Neuronal stem cell (in vitro differentiated cells): ENCODE data around the gene SIAH3.

ENCODE experiments used
- DNase-seq: peaks from one replicate; pipeline ENCODE4 v3.0.0-alpha.2; 2013; ENCODE audit warnings: low spot score
- H2AFZ ChIP-seq: one replicate; pipeline ENCODE4 v1.6.1; 2013; ENCODE audit warnings: mild to moderate bottlenecking, low read length, inconsistent platforms
- H2AK5ac ChIP-seq: 2 replicates; pipeline ENCODE4 v1.6.1; 2013; ENCODE audit warnings: low read depth, mild to moderate bottlenecking, inconsistent platforms, low read length, moderate library complexity, mixed read lengths
- H2BK120ac ChIP-seq: 2 replicates; pipeline ENCODE4 v1.6.1; 2013; ENCODE audit warnings: low read depth, mild to moderate bottlenecking, inconsistent platforms, low read length, moderate library complexity, mixed read lengths
- H2BK12ac ChIP-seq: one replicate; pipeline ENCODE4 v1.6.1; 2013; ENCODE audit warnings: low read length, inconsistent platforms
- H2BK15ac ChIP-seq: 2 replicates; pipeline ENCODE4 v1.6.1; 2013; ENCODE audit warnings: mild to moderate bottlenecking, low read length, inconsistent platforms, mixed read lengths
- H2BK5ac ChIP-seq: one replicate; pipeline ENCODE4 v1.6.1; 2013; ENCODE audit warnings: inconsistent platforms, mild to moderate bottlenecking, low read length, moderate library complexity
- H3K14ac ChIP-seq: one replicate; pipeline ENCODE4 v1.6.1; 2013; ENCODE audit warnings: low read length, inconsistent platforms
- H3K18ac ChIP-seq: 2 replicates; pipeline ENCODE4 v1.6.1; 2013; ENCODE audit warnings: low read length, inconsistent platforms
- H3K23ac ChIP-seq: 2 replicates; pipeline ENCODE4 v1.6.1; 2013; ENCODE audit warnings: low read depth, mild to moderate bottlenecking, mixed read lengths, low read length, inconsistent platforms; ENCODE audit not compliant: poor library complexity
- H3K27ac ChIP-seq: replicated peaks from 3 replicates; pipeline ENCODE4 v1.5.1; 2013; ENCODE audit warnings: low read length, inconsistent platforms
- H3K27me3 ChIP-seq, 3 experiments: 2 replicates each; pipeline ENCODE4 v1.6.1; 2013; ENCODE audit warnings: low read length in 3 of 3, mild to moderate bottlenecking in 2 of 3, inconsistent platforms in 1 of 3, low read depth in 1 of 3, mixed read lengths in 1 of 3, moderate library complexity in 1 of 3; ENCODE audit not compliant: control insufficient read depth in 3 of 3, insufficient read depth in 3 of 3
- H3K36me3 ChIP-seq, 2 donors: replicated peaks in 1 of 2; 2 replicates each; pipeline ENCODE4 v1.6.1; 2013; ENCODE audit warnings: low read length in 2 of 2; ENCODE audit not compliant: control insufficient read depth in 2 of 2, insufficient read depth in 2 of 2
- H3K4ac ChIP-seq: 2 replicates; pipeline ENCODE4 v1.6.1; 2013; ENCODE audit warnings: inconsistent platforms, mild to moderate bottlenecking, low read length, moderate library complexity
- H3K4me1 ChIP-seq, 2 donors: 1 replicate in 1 of 2; 2 replicates in 1 of 2; pipeline ENCODE4 v1.6.1; 2013; ENCODE audit warnings: low read length in 2 of 2, low read depth in 1 of 2; ENCODE audit not compliant: control insufficient read depth in 2 of 2, insufficient read depth in 1 of 2
- H3K4me2 ChIP-seq: one replicate; pipeline ENCODE4 v1.6.1; 2013; ENCODE audit warnings: mild to moderate bottlenecking, low read length, inconsistent platforms; ENCODE audit not compliant: insufficient read depth, poor library complexity, severe bottlenecking
- H3K4me3 ChIP-seq, 2 donors: 2 replicates each; pipeline ENCODE4 v1.5.1; 2013; ENCODE audit warnings: low read length in 2 of 2, mild to moderate bottlenecking in 2 of 2, inconsistent platforms in 1 of 2, moderate library complexity in 1 of 2
- H3K79me1 ChIP-seq: one replicate; pipeline ENCODE4 v1.6.1; 2013; ENCODE audit warnings: low read depth, mild to moderate bottlenecking, inconsistent platforms, low read length, moderate library complexity
- H3K9ac ChIP-seq: one replicate; pipeline ENCODE4 v1.6.1; 2013; ENCODE audit warnings: mild to moderate bottlenecking, low read depth, low read length, inconsistent platforms; ENCODE audit not compliant: poor library complexity
- H3K9me3 ChIP-seq, 2 donors: replicated peaks in 1 of 2; 2 replicates each; pipeline versions ENCODE3 to v1.6.1; 2013; ENCODE audit warnings: low read length in 2 of 2, mild to moderate bottlenecking in 2 of 2, inconsistent platforms in 1 of 2, low read depth in 1 of 2, mixed read lengths in 1 of 2, moderate library complexity in 1 of 2; ENCODE audit not compliant: control insufficient read depth in 2 of 2, insufficient read depth in 1 of 2
- H4K8ac ChIP-seq: one replicate; pipeline ENCODE4 v1.6.1; 2013; ENCODE audit warnings: low read depth, mild to moderate bottlenecking, inconsistent platforms, low read length, moderate library complexity
- H4K91ac ChIP-seq: one replicate; pipeline ENCODE4 v1.6.1; 2013; ENCODE audit warnings: low read length, low read depth, mild to moderate bottlenecking, inconsistent platforms; ENCODE audit not compliant: poor library complexity
- WGBS, 2 donors: extraction: QIAGEN DNeasy Blood & Tissue Kit; methylation state at CpG; one replicate each; pipeline ENCODE4 v1.1.7; 2013; ENCODE audit warnings: missing lambda C conversion rate in 2 of 2, mixed read lengths in 1 of 2; ENCODE audit not compliant: insufficient read length in 2 of 2, insufficient replicate concordance in 1 of 2; ENCODE audit errors: extremely low coverage in 2 of 2; 5-methylcytosine and 5-hydroxymethylcytosine counted together

SIAH3 gene

DNA sequence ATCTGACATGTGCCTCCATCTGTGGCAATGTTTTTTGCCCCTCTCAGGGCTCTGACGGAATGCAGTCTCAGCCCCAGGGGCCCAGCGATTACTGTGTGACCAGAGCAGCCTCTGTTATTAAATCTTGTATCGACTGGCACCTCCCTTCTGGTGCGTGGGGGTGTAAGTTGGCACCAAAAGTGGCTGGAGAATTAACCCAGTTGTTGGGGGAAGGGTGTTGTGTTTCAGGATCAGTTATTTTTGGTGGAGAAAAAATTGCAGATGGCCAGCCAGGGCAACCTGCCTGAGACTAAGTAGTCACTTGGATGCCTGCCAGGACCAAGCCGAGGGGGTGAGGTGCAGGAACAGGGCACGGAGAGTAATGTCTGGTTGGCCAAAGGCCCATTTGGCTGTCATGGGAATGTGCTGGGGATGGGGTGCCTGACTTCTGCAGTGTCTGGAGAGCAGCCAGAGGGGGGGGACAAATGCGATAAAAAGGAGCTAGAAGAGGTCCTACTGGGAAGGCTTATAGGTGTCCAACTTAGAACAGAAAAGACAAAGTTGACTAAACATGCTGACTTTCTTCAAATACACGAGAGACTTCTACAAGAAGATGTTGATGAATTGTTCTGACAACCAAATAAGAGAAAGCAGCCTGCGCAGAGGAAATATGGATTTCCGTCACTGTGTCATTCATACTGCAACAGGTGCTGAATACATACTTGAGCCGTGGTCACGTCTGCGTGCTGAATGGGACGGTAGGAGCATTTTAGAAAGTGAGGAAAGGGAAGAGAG lies 69.8 kb downstream of the SIAH3 start:
- Histone ChIP-seq H4K91ac (no peak overlapping the region), H3K4me2 (no peak overlapping the region), H3K79me1 (no peaks in the 10 kb centered on the region), H2BK5ac (no peak overlapping the region), H2BK120ac (no peak overlapping the region), H3K27me3 (peaks cover 0 to 2% (median 0%) of the 10 kb centered on the region in 3 experiments), H3K18ac (no peak overlapping the region), H2AFZ (no peak overlapping the region), H3K23ac (no peak overlapping the region), H2BK12ac (no peak overlapping the region), H3K9ac (no peak overlapping the region), H3K4ac (no peak overlapping the region), H3K9me3 (no peaks in the 10 kb centered on the region), H4K8ac (no peak overlapping the region), H2AK5ac (no peak overlapping the region), H3K36me3 (no peaks in the 10 kb centered on the region), H2BK15ac (no peak overlapping the region), H3K4me3 (no peak overlapping the region), H3K14ac (no peak overlapping the region), H3K4me1 (peaks cover 0 to 3% of the 10 kb centered on the region in 2 donors), H3K27ac (no peak overlapping the region)
- DNase-seq = no peak
- no CpG with 5 or more reads among the region's 14 CpGs for WGBS, 2 donors

DNA sequence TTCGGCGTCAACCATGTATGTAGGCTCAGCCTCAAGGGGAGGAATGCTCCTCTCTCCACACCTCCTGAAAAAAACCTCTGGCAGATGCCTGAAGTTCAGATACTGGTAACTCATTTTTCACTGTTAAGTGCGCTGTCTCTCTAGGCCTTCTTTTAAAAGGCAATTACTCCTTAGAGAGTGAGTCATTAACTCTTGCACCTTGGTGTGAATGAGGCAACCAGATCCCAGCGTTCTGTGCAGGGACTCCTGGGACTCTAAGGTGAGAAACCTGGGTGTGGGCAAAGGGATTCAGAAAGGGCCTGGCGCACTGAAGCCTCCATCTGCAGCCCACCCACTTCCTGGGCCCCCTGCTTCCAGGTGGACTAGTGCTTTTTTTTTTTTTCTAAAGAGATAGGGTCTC lies 71.7 kb downstream of the SIAH3 start:
- H2BK5ac ChIP-seq = no peak overlapping the region
- H4K91ac ChIP-seq = no peak overlapping the region
- no peak overlapping the region for H4K8ac ChIP-seq
- H2AFZ ChIP-seq = no peak overlapping the region
- no peak overlapping the region for H2BK120ac ChIP-seq
- no peak overlapping the region for H2BK12ac ChIP-seq
- no peak overlapping the region for H3K9ac ChIP-seq
- H2BK15ac ChIP-seq = no peak overlapping the region
- H3K9me3 ChIP-seq = no peaks in the 10 kb centered on the region
- no peak overlapping the region for H3K23ac ChIP-seq
- H3K4ac ChIP-seq = no peak overlapping the region
- no peaks in the 10 kb centered on the region for H3K79me1 ChIP-seq
- no peak overlapping the region for H2AK5ac ChIP-seq
- H3K27me3 ChIP-seq = peaks cover 0 to 2% (median 0%) of the 10 kb centered on the region in 3 experiments
- no peak overlapping the region for H3K4me2 ChIP-seq
- no peaks in the 10 kb centered on the region for H3K36me3 ChIP-seq
- H3K18ac ChIP-seq = no peak overlapping the region
- no peak overlapping the region for H3K14ac ChIP-seq
- DNase-seq = no peak
- no peak overlapping the region for H3K27ac ChIP-seq
- H3K4me3 ChIP-seq = no peak overlapping the region
- H3K4me1 ChIP-seq = peaks cover 4 to 18% of the 10 kb centered on the region in 2 donors
- no CpG with 5 or more reads among the region's 5 CpGs for WGBS, 2 donors

DNA sequence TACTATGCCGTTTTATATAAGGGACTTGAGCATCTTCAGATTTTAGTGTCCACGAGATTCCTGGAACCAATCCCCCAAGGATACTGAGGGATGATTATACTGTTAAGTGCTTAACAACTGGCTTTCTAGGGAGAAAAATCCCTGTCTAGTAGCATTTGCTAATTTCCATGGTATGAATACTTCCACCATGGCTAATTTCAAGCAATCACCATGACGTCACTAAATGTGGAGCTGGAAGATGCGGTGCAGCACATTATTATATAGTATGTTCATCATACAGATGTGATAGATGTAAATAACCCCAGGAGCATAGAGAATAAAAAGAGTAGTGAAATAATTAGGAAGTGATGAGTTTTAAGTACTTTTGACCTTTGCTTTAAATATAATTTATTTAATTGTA lies 72.7 kb downstream of the SIAH3 start:
- no peak overlapping the region for H3K4ac ChIP-seq
- no peak overlapping the region for H3K23ac ChIP-seq
- no peak overlapping the region for H3K9ac ChIP-seq
- DNase-seq = no peak
- no peak overlapping the region for H2BK5ac ChIP-seq
- no peak overlapping the region for H2BK15ac ChIP-seq
- no peaks in the 10 kb centered on the region for H3K36me3 ChIP-seq
- no peak overlapping the region for H4K8ac ChIP-seq
- H3K4me3 ChIP-seq = no peak overlapping the region
- H3K18ac ChIP-seq = no peak overlapping the region
- peaks cover 0 to 2% (median 0%) of the 10 kb centered on the region in 3 experiments for H3K27me3 ChIP-seq
- H3K9me3 ChIP-seq = no peaks in the 10 kb centered on the region
- no peak overlapping the region for H4K91ac ChIP-seq
- H2AK5ac ChIP-seq = no peak overlapping the region
- no peak overlapping the region for H2BK120ac ChIP-seq
- H2AFZ ChIP-seq = no peak overlapping the region
- H3K4me1 ChIP-seq = peaks cover 6 to 18% of the 10 kb centered on the region in 2 donors
- no peaks in the 10 kb centered on the region for H3K79me1 ChIP-seq
- no peak overlapping the region for H3K27ac ChIP-seq
- no peak overlapping the region for H3K14ac ChIP-seq
- H3K4me2 ChIP-seq = no peak overlapping the region
- WGBS, 2 donors = no CpG with 5 or more reads among the region's 4 CpGs
- no peak overlapping the region for H2BK12ac ChIP-seq

DNA sequence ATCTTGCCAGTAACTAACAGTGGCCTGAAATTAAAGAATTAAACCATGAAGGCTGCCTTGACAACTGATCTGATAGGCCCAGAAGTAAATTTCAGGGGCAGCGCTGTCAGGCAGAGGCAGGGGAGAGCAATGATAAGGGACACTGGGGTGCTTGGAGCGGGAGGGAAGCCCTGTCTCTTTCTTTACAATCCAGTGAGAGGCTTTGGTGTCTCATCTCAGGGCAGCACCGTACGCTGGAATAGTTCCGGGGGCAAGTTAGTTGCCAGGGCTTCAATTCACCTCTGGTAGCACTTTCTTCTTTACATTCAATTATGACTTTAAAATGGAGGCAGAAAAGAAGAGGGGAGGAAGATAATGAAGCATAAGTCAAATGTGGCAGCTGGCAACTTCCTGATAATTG lies 74.8 kb downstream of the SIAH3 start:
- H3K27me3 ChIP-seq = no peaks in the 10 kb centered on the region
- H3K4me1 ChIP-seq = peaks cover 6 to 18% of the 10 kb centered on the region in 2 donors
- no peak overlapping the region for H4K8ac ChIP-seq
- H3K23ac ChIP-seq = no peak overlapping the region
- no peak overlapping the region for H3K18ac ChIP-seq
- H2BK12ac ChIP-seq = no peak overlapping the region
- no peak overlapping the region for H2AK5ac ChIP-seq
- WGBS, 2 donors = no CpG with 5 or more reads among the region's 5 CpGs
- H4K91ac ChIP-seq = no peak overlapping the region
- H3K14ac ChIP-seq = no peak overlapping the region
- no peak overlapping the region for H2BK5ac ChIP-seq
- H3K36me3 ChIP-seq = no peaks in the 10 kb centered on the region
- no peak overlapping the region for H3K4ac ChIP-seq
- no peaks in the 10 kb centered on the region for H3K9me3 ChIP-seq
- H2BK15ac ChIP-seq = no peak overlapping the region
- no peaks in the 10 kb centered on the region for H3K79me1 ChIP-seq
- H3K27ac ChIP-seq = no peak overlapping the region
- no peak for DNase-seq
- H3K4me3 ChIP-seq = no peak overlapping the region
- no peak overlapping the region for H3K9ac ChIP-seq
- H3K4me2 ChIP-seq = no peak overlapping the region
- H2AFZ ChIP-seq = peak overlapping the region; percentile 41
- H2BK120ac ChIP-seq = no peak overlapping the region
